ENCODE data around the gene CHN2.

The CHN2 gene

GRCh38 chr7:29287366-29287765 is 92.8 kb downstream of the CHN2 start:
- no peak for DNase-seq

- DNase-seq: peak; percentile 7
Observed at GRCh38 chr7:29288181-29289091, 93.9 kb downstream of the CHN2 start.

GRCh38 chr7:29289156-29290021 is 94.8 kb downstream of the CHN2 start:
- no peak for DNase-seq

- DNase-seq: no peak
Observed at GRCh38 chr7:29290829-29291228, 96.3 kb downstream of the CHN2 start.

GRCh38 chr7:29291723-29292618 is 97.4 kb downstream of the CHN2 start:
- DNase-seq: no peak

- no peak for DNase-seq
Observed at GRCh38 chr7:29292886-29293658, 98.5 kb downstream of the CHN2 start.

- no peak for DNase-seq
Observed at GRCh38 chr7:29296421-29296820, 101.8 kb downstream of the CHN2 start.

- no peak for DNase-seq
Observed at GRCh38 chr7:29297194-29297890, 102.8 kb downstream of the CHN2 start.

- DNase-seq: no peak
Observed at GRCh38 chr7:29299086-29299485, 104.5 kb downstream of the CHN2 start.

- DNase-seq: no peak
Observed at GRCh38 chr7:29300026-29300480, 105.5 kb downstream of the CHN2 start.

- no peak for DNase-seq
Observed at GRCh38 chr7:29300649-29301048, 106.1 kb downstream of the CHN2 start.

- no peak for DNase-seq
Observed at GRCh38 chr7:29302666-29303395, 108.3 kb downstream of the CHN2 start.

- no peak for DNase-seq
Observed at GRCh38 chr7:29304756-29305155, 110.2 kb downstream of the CHN2 start.

GRCh38 chr7:29306319-29306991 is 111.9 kb downstream of the CHN2 start:
- no peak for DNase-seq

GRCh38 chr7:29308424-29308823 is 113.8 kb downstream of the CHN2 start:
- DNase-seq: no peak

GRCh38 chr7:29309041-29309854 is 114.7 kb downstream of the CHN2 start:
- no peak for DNase-seq

- DNase-seq: no peak
Observed at GRCh38 chr7:29310625-29311024, 116.0 kb downstream of the CHN2 start.

GRCh38 chr7:29311314-29311713 is 116.7 kb downstream of the CHN2 start:
- no peak for DNase-seq

- DNase-seq: no peak
Observed at GRCh38 chr7:29314148-29314547, 119.6 kb downstream of the CHN2 start.
